OCI-LY3 (cell line): ENCODE measurements around the gene CMTR1.

ENCODE experiments used
- EZH2phosphoT487 ChIP-seq: fragments of 200-600 bp; shearing (Covaris generic); IDR thresholded peaks from 2 replicates; pipeline ENCODE4 v1.6.1; 2018; ENCODE audit warnings: antibody characterized with exemption, mixed run types, low read depth
- TF ChIP-seq, protein P1 (sequence below): fragments of 200-600, 300-600 bp; sonication (generic); IDR thresholded peaks from 2 replicates; pipeline ENCODE4 v1.5.1; 2014; ENCODE audit warnings: antibody characterized with exemption, low read length, low read depth

GRCh38 chr6:37478827-37479226 lies 45.8 kb downstream of the CMTR1 start:
- TF ChIP-seq, protein P1, sequence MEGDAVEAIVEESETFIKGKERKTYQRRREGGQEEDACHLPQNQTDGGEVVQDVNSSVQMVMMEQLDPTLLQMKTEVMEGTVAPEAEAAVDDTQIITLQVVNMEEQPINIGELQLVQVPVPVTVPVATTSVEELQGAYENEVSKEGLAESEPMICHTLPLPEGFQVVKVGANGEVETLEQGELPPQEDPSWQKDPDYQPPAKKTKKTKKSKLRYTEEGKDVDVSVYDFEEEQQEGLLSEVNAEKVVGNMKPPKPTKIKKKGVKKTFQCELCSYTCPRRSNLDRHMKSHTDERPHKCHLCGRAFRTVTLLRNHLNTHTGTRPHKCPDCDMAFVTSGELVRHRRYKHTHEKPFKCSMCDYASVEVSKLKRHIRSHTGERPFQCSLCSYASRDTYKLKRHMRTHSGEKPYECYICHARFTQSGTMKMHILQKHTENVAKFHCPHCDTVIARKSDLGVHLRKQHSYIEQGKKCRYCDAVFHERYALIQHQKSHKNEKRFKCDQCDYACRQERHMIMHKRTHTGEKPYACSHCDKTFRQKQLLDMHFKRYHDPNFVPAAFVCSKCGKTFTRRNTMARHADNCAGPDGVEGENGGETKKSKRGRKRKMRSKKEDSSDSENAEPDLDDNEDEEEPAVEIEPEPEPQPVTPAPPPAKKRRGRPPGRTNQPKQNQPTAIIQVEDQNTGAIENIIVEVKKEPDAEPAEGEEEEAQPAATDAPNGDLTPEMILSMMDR: no peak
- TF ChIP-seq EZH2phosphoT487: no peak
